ENCODE results near the gene GCH1. TPM values are rescaled to one million over a fixed set of nuclear protein-coding genes. Genes with fewer than 3 reads are reported as not detected.

Gene GCH1
- total and polyA plus RNA-seq, 9 donors, result 0.71 to 13.2 (median 2.6) TPM

DNA sequence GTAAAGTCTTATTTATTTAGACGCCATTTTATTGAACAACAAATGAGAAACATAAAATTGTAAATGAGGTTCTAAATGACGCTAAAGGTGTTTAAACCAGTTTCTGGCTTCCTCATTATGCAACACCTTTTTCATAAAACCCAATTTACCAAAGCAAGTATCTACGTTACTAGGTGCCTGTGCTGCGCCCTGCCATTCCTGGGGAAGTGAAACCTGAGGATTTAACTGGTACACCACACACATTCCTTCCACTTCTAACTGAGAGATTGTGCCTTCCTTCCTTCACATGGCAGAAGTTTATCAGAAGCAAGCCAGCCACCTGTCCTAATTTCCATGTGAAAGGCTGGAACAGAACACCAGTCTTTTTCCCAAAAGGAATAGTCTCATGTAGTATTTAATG is 40.3 kb upstream of the GCH1 start:
- H3K9me3 ChIP-seq, result no peaks in the 10 kb centered on the region
- 82 to 96% (median 96%) methylated on average over 4 of the region's 4 CpGs for WGBS, 3 donors
- no peak overlapping the region for H3K27ac ChIP-seq
- no peak overlapping the region for H3K4me3 ChIP-seq
- TF ChIP-seq POLR2A (IDR thresholded peaks at IDR 0.05) (no peak), EP300 (IDR thresholded peaks at IDR 0.05) (no peak)
- TF ChIP-seq, protein P1, sequence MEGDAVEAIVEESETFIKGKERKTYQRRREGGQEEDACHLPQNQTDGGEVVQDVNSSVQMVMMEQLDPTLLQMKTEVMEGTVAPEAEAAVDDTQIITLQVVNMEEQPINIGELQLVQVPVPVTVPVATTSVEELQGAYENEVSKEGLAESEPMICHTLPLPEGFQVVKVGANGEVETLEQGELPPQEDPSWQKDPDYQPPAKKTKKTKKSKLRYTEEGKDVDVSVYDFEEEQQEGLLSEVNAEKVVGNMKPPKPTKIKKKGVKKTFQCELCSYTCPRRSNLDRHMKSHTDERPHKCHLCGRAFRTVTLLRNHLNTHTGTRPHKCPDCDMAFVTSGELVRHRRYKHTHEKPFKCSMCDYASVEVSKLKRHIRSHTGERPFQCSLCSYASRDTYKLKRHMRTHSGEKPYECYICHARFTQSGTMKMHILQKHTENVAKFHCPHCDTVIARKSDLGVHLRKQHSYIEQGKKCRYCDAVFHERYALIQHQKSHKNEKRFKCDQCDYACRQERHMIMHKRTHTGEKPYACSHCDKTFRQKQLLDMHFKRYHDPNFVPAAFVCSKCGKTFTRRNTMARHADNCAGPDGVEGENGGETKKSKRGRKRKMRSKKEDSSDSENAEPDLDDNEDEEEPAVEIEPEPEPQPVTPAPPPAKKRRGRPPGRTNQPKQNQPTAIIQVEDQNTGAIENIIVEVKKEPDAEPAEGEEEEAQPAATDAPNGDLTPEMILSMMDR (IDR thresholded peaks at IDR 0.05), result no peak
- no peaks in the 10 kb centered on the region for H3K36me3 ChIP-seq
- no peaks in the 10 kb centered on the region for H3K27me3 ChIP-seq
- no peaks in the 10 kb centered on the region for H3K4me1 ChIP-seq (ENCODE audit: insufficient read depth)
- DNase-seq, result no peak
- intact Hi-C loops (cut with DNase I), result no loop called here

DNA sequence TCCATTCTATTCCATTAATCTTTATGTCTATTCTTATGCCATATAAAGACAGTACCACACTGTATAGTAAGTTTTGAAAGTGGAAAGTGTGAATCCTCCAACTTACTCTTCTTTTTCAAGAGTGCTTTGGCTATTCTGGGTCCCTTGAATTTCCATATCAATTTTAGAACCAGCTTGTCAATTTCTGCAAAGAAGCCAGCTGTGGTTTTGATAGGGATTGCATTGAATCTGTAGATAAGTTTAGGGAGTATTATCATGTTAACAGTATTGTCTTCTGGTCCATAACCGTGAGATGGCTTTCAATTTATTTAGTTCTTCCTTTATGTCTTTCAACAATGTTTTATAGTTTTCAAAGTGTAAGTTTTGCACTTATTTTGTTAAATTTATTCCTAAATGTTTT is 34.2 kb upstream of the GCH1 start:
- intact Hi-C loops (cut with DNase I), result no loop called here
- DNase-seq, result no peak
- Histone ChIP-seq H3K4me1 (ENCODE audit: insufficient read depth) (no peaks in the 10 kb centered on the region), H3K27me3 (no peaks in the 10 kb centered on the region), H3K36me3 (no peaks in the 10 kb centered on the region), H3K9me3 (no peaks in the 10 kb centered on the region), H3K4me3 (no peak overlapping the region), H3K27ac (no peak overlapping the region)
- WGBS, 3 donors, result 94 to 98% (median 98%) methylated on average over 1 of the region's 1 CpG
- TF ChIP-seq EP300 (IDR thresholded peaks at IDR 0.05), result no peak
- no peak for TF ChIP-seq POLR2A (IDR thresholded peaks at IDR 0.05)
- TF ChIP-seq, protein P1 (IDR thresholded peaks at IDR 0.05), result no peak

DNA sequence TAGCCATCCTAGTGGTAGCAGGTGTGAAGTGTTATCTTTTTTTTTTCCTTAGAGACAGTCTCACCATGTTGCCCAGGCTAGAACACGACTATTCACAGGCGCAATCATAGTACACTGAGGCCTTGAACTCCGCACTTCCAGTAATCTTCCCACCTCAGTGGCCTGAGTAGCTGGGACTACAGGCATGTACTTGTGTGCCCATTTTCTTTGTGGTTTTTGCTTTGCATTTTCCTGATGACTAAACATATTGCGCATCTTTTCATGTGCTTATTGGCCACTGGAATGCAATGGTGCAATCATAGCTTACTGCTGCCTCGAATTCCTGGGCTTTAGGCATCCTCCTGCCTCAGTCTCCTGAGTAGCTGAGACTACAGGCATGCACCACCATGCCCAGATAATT is 33.3 kb upstream of the GCH1 start:
- Histone ChIP-seq H3K4me3 (no peak overlapping the region), H3K27me3 (no peaks in the 10 kb centered on the region), H3K27ac (no peak overlapping the region), H3K9me3 (no peaks in the 10 kb centered on the region), H3K4me1 (ENCODE audit: insufficient read depth) (no peaks in the 10 kb centered on the region), H3K36me3 (no peaks in the 10 kb centered on the region)
- no peak for TF ChIP-seq EP300 (IDR thresholded peaks at IDR 0.05)
- TF ChIP-seq, protein P1 (IDR thresholded peaks at IDR 0.05), result no peak
- no peak for TF ChIP-seq POLR2A (IDR thresholded peaks at IDR 0.05)
- WGBS, 3 donors, result 90 to 93% (median 90%) methylated on average over 5 of the region's 5 CpGs
- intact Hi-C loops (cut with DNase I), result no loop called here
- DNase-seq, result no peak

- TF ChIP-seq, protein P1 (IDR thresholded peaks at IDR 0.05), result no peak
- TF ChIP-seq POLR2A (IDR thresholded peaks at IDR 0.05), result no peak
- no peak for TF ChIP-seq EP300 (IDR thresholded peaks at IDR 0.05)
- DNase-seq, result no peak
- Histone ChIP-seq H3K27ac (no peak overlapping the region), H3K4me3 (no peak overlapping the region), H3K27me3 (no peaks in the 10 kb centered on the region), H3K36me3 (no peaks in the 10 kb centered on the region), H3K4me1 (ENCODE audit: insufficient read depth) (no peaks in the 10 kb centered on the region), H3K9me3 (no peaks in the 10 kb centered on the region)
- intact Hi-C loops (cut with DNase I), result no loop called here
- 49 to 51% (median 50%) methylated on average over 2 of the region's 2 CpGs for WGBS, 3 donors
These were observed 32.5 kb upstream of the GCH1 start for GRCh38 chr14:54935100-54935499.

GRCh38 chr14:54933006-54933405 is 30.4 kb upstream of the GCH1 start:
- no peak for TF ChIP-seq EP300 (IDR thresholded peaks at IDR 0.05)
- no peak for TF ChIP-seq POLR2A (IDR thresholded peaks at IDR 0.05)
- TF ChIP-seq, protein P1 (IDR thresholded peaks at IDR 0.05), result no peak
- Histone ChIP-seq H3K27ac (no peak overlapping the region), H3K4me3 (no peak overlapping the region), H3K9me3 (no peaks in the 10 kb centered on the region), H3K4me1 (ENCODE audit: insufficient read depth) (no peaks in the 10 kb centered on the region), H3K27me3 (no peaks in the 10 kb centered on the region), H3K36me3 (no peaks in the 10 kb centered on the region)
- 66 to 84% (median 67%) methylated on average over 1 of the region's 1 CpG for WGBS, 3 donors
- intact Hi-C loops (cut with DNase I), result no loop called here
- no peak for DNase-seq

Measured in ovary (tissue), 9 donors.